Gastroesophageal sphincter (tissue), 3 donors: ENCODE data around the gene CATSPER2.
"Not testable (repeated sequence)": the region's sequence is repeated elsewhere in the genome, so short reads cannot be mapped to it uniquely, and the experiment has no call there.

Experiments used
- POLR2A ChIP-seq, 2 donors: fragments of 450-650 bp; IDR thresholded peaks; one replicate each; pipeline ENCODE4 v1.6.1; 2017; ENCODE audit warnings: antibody characterized with exemption in 2 of 2, mild to moderate bottlenecking in 2 of 2, moderate library complexity in 1 of 2
- POLR2AphosphoS5 ChIP-seq: sonication (generic); formaldehyde crosslinking; IDR thresholded peaks from one replicate; pipeline ENCODE4 v1.6.1; 2017; ENCODE audit warnings: antibody characterized with exemption
- TF ChIP-seq, protein P1 (sequence below), 4 experiments: fragments of 200-600 bp in 2 of 4; fragments of 450-650 bp in 2 of 4; sonication (generic) in 1 of 4; IDR thresholded peaks; one replicate each; pipeline ENCODE4 v1.5.1; 2017 to 2019; ENCODE audit warnings: antibody characterized with exemption in 4 of 4, mild to moderate bottlenecking in 2 of 4, moderate library complexity in 2 of 4

DNA sequence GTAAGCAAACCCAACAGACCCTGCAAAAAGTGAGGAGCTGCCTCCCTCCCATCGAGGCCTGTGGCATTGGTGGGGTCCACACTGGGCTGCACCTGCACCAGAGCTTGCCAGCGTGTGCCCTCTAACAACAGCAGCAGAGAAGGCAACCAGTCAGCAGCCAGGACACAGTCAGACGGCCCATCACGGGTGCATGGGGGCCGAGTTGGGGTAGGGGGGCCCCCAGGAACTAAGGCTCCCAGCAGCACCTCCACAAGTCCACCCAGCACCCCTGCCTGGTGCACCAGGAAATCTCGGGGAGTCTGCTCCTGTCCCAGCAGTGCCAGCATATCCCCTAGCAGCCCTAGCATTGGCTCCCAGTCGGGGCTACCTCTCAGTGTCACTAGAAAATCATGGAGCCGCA lies 30.9 kb downstream of the CATSPER2 start:
- not testable (repeated sequence) for TF ChIP-seq POLR2A (IDR thresholded peaks at IDR 0.05); POLR2AphosphoS5
- TF ChIP-seq, protein P1, sequence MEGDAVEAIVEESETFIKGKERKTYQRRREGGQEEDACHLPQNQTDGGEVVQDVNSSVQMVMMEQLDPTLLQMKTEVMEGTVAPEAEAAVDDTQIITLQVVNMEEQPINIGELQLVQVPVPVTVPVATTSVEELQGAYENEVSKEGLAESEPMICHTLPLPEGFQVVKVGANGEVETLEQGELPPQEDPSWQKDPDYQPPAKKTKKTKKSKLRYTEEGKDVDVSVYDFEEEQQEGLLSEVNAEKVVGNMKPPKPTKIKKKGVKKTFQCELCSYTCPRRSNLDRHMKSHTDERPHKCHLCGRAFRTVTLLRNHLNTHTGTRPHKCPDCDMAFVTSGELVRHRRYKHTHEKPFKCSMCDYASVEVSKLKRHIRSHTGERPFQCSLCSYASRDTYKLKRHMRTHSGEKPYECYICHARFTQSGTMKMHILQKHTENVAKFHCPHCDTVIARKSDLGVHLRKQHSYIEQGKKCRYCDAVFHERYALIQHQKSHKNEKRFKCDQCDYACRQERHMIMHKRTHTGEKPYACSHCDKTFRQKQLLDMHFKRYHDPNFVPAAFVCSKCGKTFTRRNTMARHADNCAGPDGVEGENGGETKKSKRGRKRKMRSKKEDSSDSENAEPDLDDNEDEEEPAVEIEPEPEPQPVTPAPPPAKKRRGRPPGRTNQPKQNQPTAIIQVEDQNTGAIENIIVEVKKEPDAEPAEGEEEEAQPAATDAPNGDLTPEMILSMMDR (IDR thresholded peaks at IDR 0.05), result not testable (repeated sequence)
